Lung (tissue), 12 donors: ENCODE measurements around the gene PATE3. TPM values are rescaled to one million over a fixed set of nuclear protein-coding genes. Genes with fewer than 3 reads are reported as not detected.

Experiments
- ATAC-seq: fragments of 200-7000 bp; cut with Tn5 transposase; one replicate; pipeline ENCODE4 v1.9.1; 2020; ENCODE audit warnings: moderate number of reproducible peaks; ENCODE audit not compliant: insufficient read depth, low FRiP score
- DNase-seq, 3 donors: peaks; one replicate each; pipeline ENCODE4 v3.0.0-alpha.2; 2013 to 2017
- H3K27ac ChIP-seq, 2 donors: one replicate each; pipeline ENCODE4 v1.5.1; 2013; ENCODE audit warnings: mild to moderate bottlenecking in 2 of 2, moderate library complexity in 2 of 2, control low read depth in 1 of 2, inconsistent platforms in 1 of 2, low read depth in 1 of 2, low read length in 1 of 2
- H3K27me3 ChIP-seq, 3 donors: one replicate each; pipeline ENCODE4 v1.5.1; 2013; ENCODE audit warnings: low read length in 2 of 3; ENCODE audit not compliant: control insufficient read depth in 3 of 3, insufficient read depth in 3 of 3
- H3K36me3 ChIP-seq, 4 donors: one replicate each; pipeline ENCODE4 v1.5.1; 2013; ENCODE audit warnings: low read length in 4 of 4, mild to moderate bottlenecking in 1 of 4, moderate library complexity in 1 of 4; ENCODE audit not compliant: control insufficient read depth in 4 of 4, insufficient read depth in 4 of 4
- H3K4me1 ChIP-seq, 5 donors: one replicate each; pipeline ENCODE4 v1.5.1; 2013; ENCODE audit warnings: low read length in 5 of 5, mild to moderate bottlenecking in 2 of 5, moderate library complexity in 1 of 5; ENCODE audit not compliant: control insufficient read depth in 5 of 5, insufficient read depth in 5 of 5
- H3K4me3 ChIP-seq: one replicate; pipeline ENCODE4 v1.5.1; 2013; ENCODE audit warnings: mild to moderate bottlenecking, control low read depth, moderate library complexity
- H3K9ac ChIP-seq, 2 donors: one replicate each; pipeline ENCODE4 v1.5.1; 2013; ENCODE audit warnings: low read length in 2 of 2, control low read depth in 1 of 2; ENCODE audit not compliant: insufficient read depth in 1 of 2
- H3K9me3 ChIP-seq, 4 donors: one replicate each; pipeline ENCODE4 v1.5.1; 2013; ENCODE audit warnings: low read length in 3 of 4, mild to moderate bottlenecking in 1 of 4, moderate library complexity in 1 of 4; ENCODE audit not compliant: control insufficient read depth in 4 of 4, insufficient read depth in 3 of 4
- WGBS, 2 donors: extraction: QIAGEN DNeasy Blood & Tissue Kit; methylation state at CpG; one replicate each; pipeline ENCODE4 v1.1.7; 2013; 5-methylcytosine and 5-hydroxymethylcytosine counted together
- polyA plus RNA-seq, 2 donors: library from polyadenylated mRNA; stranded (reverse); fragments of 200-250 nt; gene quantifications; one replicate each; pipeline ENCODE4 v1.2.1, GENCODE V29; 2013
- total RNA-seq, 2 donors: library from RNA; depleted of rRNA in 1 of 2; stranded (reverse); fragments of >200 nt in 1 of 2; gene quantifications; one replicate each; pipeline ENCODE4 v1.2.1, GENCODE V29; 2014 to 2021
- TF ChIP-seq, protein P1 (sequence below): IDR thresholded peaks from 2 replicates; pipeline ENCODE4 v1.5.1; 2012; ENCODE audit warnings: mild to moderate bottlenecking; ENCODE audit errors: control extremely low read depth, extremely low read depth
- donor health status: control.
- donor health status: control.
- donor health status: Bipolar disorder and iron deficiency.
- donor health status: healthy.
- donor health status: DM: yes; HTN: yes; CAD: no.

Gene PATE3
- total and polyA plus RNA-seq, 4 donors: not detected

DNA sequence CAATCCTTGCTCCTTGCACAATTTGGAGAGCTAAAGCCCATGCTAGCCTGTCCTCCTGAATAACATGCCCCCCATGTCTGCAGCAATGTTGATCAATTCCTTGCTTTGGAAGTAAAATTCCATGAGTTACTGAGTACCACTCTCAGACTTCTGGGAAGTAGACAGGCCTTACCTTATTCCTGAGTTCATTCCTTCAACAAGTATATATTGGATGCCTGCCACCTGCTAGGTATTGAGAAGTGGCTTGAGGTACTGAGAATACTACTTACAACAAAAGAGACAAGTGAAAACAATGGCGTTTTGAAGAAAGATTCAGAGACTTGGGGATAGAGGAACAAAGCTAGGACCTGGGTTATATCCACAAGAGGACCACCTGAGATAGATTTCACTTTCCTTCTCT is 21.7 kb upstream of the PATE3 start:
- WGBS, 2 donors: 60 to 83% methylated on average over 1 of the region's 1 CpG

DNA sequence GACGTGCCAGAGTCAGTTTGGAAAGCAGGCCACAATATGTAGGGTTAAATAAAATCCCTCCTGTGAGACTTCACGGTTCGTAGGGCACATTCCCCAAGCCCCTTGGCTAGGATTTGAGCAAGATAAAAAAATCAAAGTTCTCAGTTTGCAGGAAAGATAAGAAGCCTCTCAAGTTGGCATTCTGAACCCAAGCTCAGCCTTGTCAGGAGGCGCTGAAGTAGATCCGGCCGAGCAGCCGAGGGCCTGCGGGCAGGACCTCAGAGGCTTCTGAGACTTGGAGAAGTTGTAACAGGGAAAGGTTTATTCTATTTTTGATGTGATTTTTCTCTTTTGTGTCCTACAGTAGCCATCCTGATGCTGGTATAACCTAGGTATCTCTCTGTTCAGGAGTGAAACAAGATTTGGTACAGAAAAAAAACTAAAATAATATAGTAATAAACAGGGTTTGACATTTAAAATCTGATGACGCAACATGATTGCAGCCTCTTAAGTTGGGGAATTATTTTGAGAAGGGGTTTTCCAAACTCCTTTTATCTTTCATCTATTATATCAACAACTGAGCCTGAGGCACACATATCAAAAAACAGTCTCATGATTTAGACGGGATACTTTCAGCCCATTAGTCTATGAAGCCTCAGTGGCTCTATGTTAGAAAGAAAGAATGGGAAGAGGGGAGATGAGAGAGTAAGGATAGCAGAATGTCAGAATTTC is 19.4 kb upstream of the PATE3 start:
- Histone ChIP-seq H3K4me3 (no peak overlapping the region), H3K27ac (no peak overlapping the region), H3K4me1 (peaks cover 0 to 10% (median 0%) of the 10 kb centered on the region in 5 donors), H3K27me3 (no peaks in the 10 kb centered on the region), H3K9me3 (no peaks in the 10 kb centered on the region), H3K9ac (no peak overlapping the region), H3K36me3 (no peaks in the 10 kb centered on the region)
- ATAC-seq (no peak), DNase-seq (peak; percentile 13 to 48 (median 25))
- WGBS, 2 donors: 40 to 64% methylated on average over 10 of the region's 10 CpGs
- TF ChIP-seq, protein P1, sequence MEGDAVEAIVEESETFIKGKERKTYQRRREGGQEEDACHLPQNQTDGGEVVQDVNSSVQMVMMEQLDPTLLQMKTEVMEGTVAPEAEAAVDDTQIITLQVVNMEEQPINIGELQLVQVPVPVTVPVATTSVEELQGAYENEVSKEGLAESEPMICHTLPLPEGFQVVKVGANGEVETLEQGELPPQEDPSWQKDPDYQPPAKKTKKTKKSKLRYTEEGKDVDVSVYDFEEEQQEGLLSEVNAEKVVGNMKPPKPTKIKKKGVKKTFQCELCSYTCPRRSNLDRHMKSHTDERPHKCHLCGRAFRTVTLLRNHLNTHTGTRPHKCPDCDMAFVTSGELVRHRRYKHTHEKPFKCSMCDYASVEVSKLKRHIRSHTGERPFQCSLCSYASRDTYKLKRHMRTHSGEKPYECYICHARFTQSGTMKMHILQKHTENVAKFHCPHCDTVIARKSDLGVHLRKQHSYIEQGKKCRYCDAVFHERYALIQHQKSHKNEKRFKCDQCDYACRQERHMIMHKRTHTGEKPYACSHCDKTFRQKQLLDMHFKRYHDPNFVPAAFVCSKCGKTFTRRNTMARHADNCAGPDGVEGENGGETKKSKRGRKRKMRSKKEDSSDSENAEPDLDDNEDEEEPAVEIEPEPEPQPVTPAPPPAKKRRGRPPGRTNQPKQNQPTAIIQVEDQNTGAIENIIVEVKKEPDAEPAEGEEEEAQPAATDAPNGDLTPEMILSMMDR: no peak

More for the DNA sequence above, 21.7 kb upstream of the PATE3 start:
- H3K27me3 ChIP-seq: no peaks in the 10 kb centered on the region
- peaks cover 0 to 10% (median 0%) of the 10 kb centered on the region in 5 donors for H3K4me1 ChIP-seq
- no peak overlapping the region for H3K27ac ChIP-seq
- DNase-seq: peak in 1 of 3 donors; percentile 41
- TF ChIP-seq, protein P1: no peak
- H3K4me3 ChIP-seq: no peak overlapping the region
- no peaks in the 10 kb centered on the region for H3K36me3 ChIP-seq
- H3K9ac ChIP-seq: no peak overlapping the region
- no peak for ATAC-seq
- H3K9me3 ChIP-seq: no peaks in the 10 kb centered on the region

DNA sequence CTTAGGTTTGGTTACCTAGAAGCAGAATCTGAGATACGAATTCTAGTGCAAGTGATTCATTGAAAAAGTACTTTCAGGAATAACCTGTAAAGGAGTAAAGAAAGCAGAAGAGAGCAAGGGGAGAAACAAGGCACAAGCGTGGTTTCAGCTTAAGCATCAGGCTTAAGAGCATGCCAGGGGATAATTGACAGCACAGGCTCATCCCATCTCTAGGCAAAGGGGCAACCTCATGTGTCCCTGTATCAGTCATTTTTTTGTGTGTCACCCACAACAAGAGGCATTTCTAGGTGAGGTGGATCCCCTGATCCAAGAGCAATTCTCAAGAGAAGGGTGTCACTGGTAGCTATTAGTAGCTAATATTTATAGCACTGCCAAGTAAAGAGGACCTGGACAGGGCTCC is 17.3 kb upstream of the PATE3 start:
- H3K4me1 ChIP-seq: peaks cover 0 to 10% (median 0%) of the 10 kb centered on the region in 5 donors
- H3K27me3 ChIP-seq: no peaks in the 10 kb centered on the region
- no peak overlapping the region for H3K27ac ChIP-seq
- no peak for ATAC-seq
- 85 to 88% methylated on average over 2 of the region's 2 CpGs for WGBS, 2 donors
- no peaks in the 10 kb centered on the region for H3K36me3 ChIP-seq
- DNase-seq: no peak
- H3K4me3 ChIP-seq: no peak overlapping the region
- TF ChIP-seq, protein P1: no peak
- H3K9ac ChIP-seq: no peak overlapping the region
- no peaks in the 10 kb centered on the region for H3K9me3 ChIP-seq
